H1 (cell line): ENCODE data around the gene CASTOR1. TPM values are rescaled to one million over a fixed set of nuclear protein-coding genes. Genes with fewer than 3 reads are reported as not detected.

Experiments
- CTCF ChIA-PET: fragments of 300-600 bp; sonication (Branson Sonifier 250); formaldehyde crosslinking; loops from one replicate; lab custom pipeline; 2021; ENCODE audit not compliant: partially characterized antibody; lab: Charles Lee
- POLR2A ChIA-PET: fragments of 300-600 bp; sonication (Branson Sonifier 250); formaldehyde crosslinking; loops from one replicate; lab custom pipeline; 2021; ENCODE audit warnings: inconsistent platforms; ENCODE audit not compliant: partially characterized antibody; lab: Charles Lee
- DNase-seq, 2 experiments: peaks; one replicate each; pipeline versions ENCODE4 v3.0.0 to v3.0.0-alpha.2; 2010 to 2022; ENCODE audit warnings: low spot score in 2 of 2, low read depth in 1 of 2, mixed read lengths in 1 of 2
- FAIRE-seq: peaks from 2 replicates; lab custom pipeline; 2011; peaks lifted over from hg19 to GRCh38; lab: Jason Lieb, UNC
- H2AFZ ChIP-seq: 2 replicates; pipeline ENCODE4 v1.8.1; 2012; ENCODE audit warnings: low read length, inconsistent platforms
- H2AK5ac ChIP-seq: 2 replicates; pipeline ENCODE4 v1.6.1; 2013; ENCODE audit warnings: low read depth, low read length
- H2BK120ac ChIP-seq: replicated peaks from 2 replicates; pipeline ENCODE3; 2013; ENCODE audit warnings: low read depth, low read length, inconsistent platforms
- H2BK12ac ChIP-seq: 2 replicates; pipeline ENCODE4 v1.6.1; 2013; ENCODE audit warnings: low read depth, low read length
- H2BK15ac ChIP-seq: 2 replicates; pipeline ENCODE4 v1.6.1; 2013; ENCODE audit warnings: low read length
- H2BK20ac ChIP-seq: 2 replicates; pipeline ENCODE4 v1.6.1; 2013; ENCODE audit warnings: low read length
- H2BK5ac ChIP-seq: 2 replicates; pipeline ENCODE4 v1.6.1; 2013; ENCODE audit warnings: low read depth, low read length
- H3K14ac ChIP-seq: 2 replicates; pipeline ENCODE4 v1.6.1; 2013; ENCODE audit warnings: inconsistent platforms; ENCODE audit not compliant: insufficient read length
- H3K18ac ChIP-seq: 2 replicates; pipeline ENCODE4 v1.6.1; 2013; ENCODE audit warnings: low read length; ENCODE audit errors: extremely low read depth
- H3K23ac ChIP-seq: 2 replicates; pipeline ENCODE4 v1.6.1; 2013; ENCODE audit warnings: inconsistent platforms; ENCODE audit not compliant: insufficient read length
- H3K23me2 ChIP-seq: 2 replicates; pipeline ENCODE4 v1.6.1; 2013; ENCODE audit warnings: low read depth, low read length
- H3K27ac ChIP-seq: 2 replicates; pipeline ENCODE4 v1.6.1; 2011; ENCODE audit warnings: low read depth, low read length, inconsistent platforms
- H3K27me3 ChIP-seq, 4 experiments: replicated peaks in 1 of 4; 1 replicate in 1 of 4; 2 replicates in 3 of 4; pipeline versions ENCODE4 v1.6.1 to v1.8.1; 2011 to 2013; ENCODE audit warnings: low read length in 3 of 4, mild to moderate bottlenecking in 3 of 4, inconsistent platforms in 2 of 4, mixed read lengths in 2 of 4, moderate library complexity in 1 of 4; ENCODE audit not compliant: control insufficient read depth in 3 of 4, insufficient read depth in 3 of 4; ENCODE audit errors: extremely low read depth in 1 of 4
- H3K36me3 ChIP-seq, 4 experiments: 2 replicates each; pipeline versions ENCODE4 v1.6.1 to v1.8.1; 2011 to 2013; ENCODE audit warnings: mild to moderate bottlenecking in 4 of 4, low read length in 3 of 4, moderate library complexity in 2 of 4, control low read depth in 1 of 4, inconsistent platforms in 1 of 4; ENCODE audit not compliant: insufficient read depth in 4 of 4, control insufficient read depth in 2 of 4
- H3K4ac ChIP-seq: replicated peaks from 2 replicates; pipeline ENCODE3; 2013; ENCODE audit warnings: low read length, low read depth, mixed read lengths, inconsistent platforms; ENCODE audit not compliant: insufficient read length
- H3K4me1 ChIP-seq, 4 experiments: replicated peaks in 1 of 4; 1 replicate in 1 of 4; 2 replicates in 3 of 4; pipeline versions ENCODE4 v1.6.1 to v1.8.1; 2011 to 2013; ENCODE audit warnings: low read length in 3 of 4, inconsistent platforms in 2 of 4, mixed read lengths in 1 of 4; ENCODE audit not compliant: insufficient read depth in 4 of 4, control insufficient read depth in 3 of 4
- H3K4me2 ChIP-seq, 2 experiments: 2 replicates each; pipeline versions ENCODE4 v1.6.1 to v1.8.1; 2011 to 2013; ENCODE audit warnings: low read depth in 2 of 2, low read length in 2 of 2, control low read depth in 1 of 2, inconsistent platforms in 1 of 2, mild to moderate bottlenecking in 1 of 2; ENCODE audit not compliant: insufficient read depth in 1 of 2
- H3K4me3 ChIP-seq, 4 experiments: fragments of 200-600, 300-600 bp in 1 of 4; sonication (generic), shearing (Covaris generic), sonication (Bioruptor Twin) in 1 of 4; 2 replicates each; pipeline versions ENCODE4 v1.5.1 to v1.8.1; 2011 to 2016; ENCODE audit warnings: low read length in 4 of 4, low read depth in 3 of 4, control low read depth in 2 of 4, inconsistent platforms in 2 of 4, mild to moderate bottlenecking in 2 of 4, mixed read lengths in 1 of 4, moderate library complexity in 1 of 4; ENCODE audit not compliant: insufficient read depth in 2 of 4; ENCODE audit errors: extremely low read depth in 1 of 4
- H3K56ac ChIP-seq: replicated peaks from 2 replicates; pipeline ENCODE3; 2013; ENCODE audit warnings: low read depth, mild to moderate bottlenecking, mixed read lengths, low read length, inconsistent platforms; ENCODE audit not compliant: insufficient read length
- H3K79me1 ChIP-seq: 2 replicates; pipeline ENCODE4 v1.6.1; 2013; ENCODE audit warnings: low read depth, low read length, control low read depth
- H3K79me2 ChIP-seq, 2 experiments: 2 replicates each; pipeline versions ENCODE4 v1.6.1 to v1.8.1; 2012 to 2013; ENCODE audit warnings: low read length in 2 of 2, mild to moderate bottlenecking in 2 of 2, inconsistent platforms in 1 of 2; ENCODE audit not compliant: insufficient read depth in 2 of 2, control insufficient read depth in 1 of 2
- H3K9ac ChIP-seq, 4 experiments: replicated peaks in 1 of 4; 1 replicate in 1 of 4; 2 replicates in 3 of 4; pipeline versions ENCODE4 v1.6.1 to v1.8.1; 2011 to 2013; ENCODE audit warnings: low read depth in 3 of 4, low read length in 3 of 4, control low read depth in 2 of 4, mild to moderate bottlenecking in 2 of 4, moderate library complexity in 2 of 4, inconsistent platforms in 1 of 4; ENCODE audit errors: extremely low read depth in 1 of 4
- H3K9me3 ChIP-seq, 2 experiments: 2 replicates each; pipeline versions ENCODE4 v1.6.1 to v1.8.1; 2012 to 2013; ENCODE audit warnings: mild to moderate bottlenecking in 2 of 2, moderate library complexity in 2 of 2, control low read depth in 1 of 2, inconsistent platforms in 1 of 2, low read depth in 1 of 2, low read length in 1 of 2, mixed read lengths in 1 of 2; ENCODE audit not compliant: insufficient read depth in 2 of 2
- H4K20me1 ChIP-seq, 2 experiments: replicated peaks in 1 of 2; 2 replicates each; pipeline versions ENCODE3 to v1.8.1; 2011 to 2013; ENCODE audit warnings: inconsistent platforms in 2 of 2, low read length in 2 of 2, mild to moderate bottlenecking in 1 of 2; ENCODE audit not compliant: insufficient read depth in 2 of 2, control insufficient read depth in 1 of 2
- H4K5ac ChIP-seq: 2 replicates; pipeline ENCODE4 v1.6.1; 2013; ENCODE audit warnings: low read length, low read depth, mixed read lengths, inconsistent platforms; ENCODE audit not compliant: insufficient read length
- H4K8ac ChIP-seq: 2 replicates; pipeline ENCODE4 v1.8.0; 2013; ENCODE audit warnings: mild to moderate bottlenecking, moderate library complexity, low read length, inconsistent platforms; ENCODE audit not compliant: insufficient read depth; ENCODE audit errors: extremely low read depth
- H4K91ac ChIP-seq: replicated peaks from 2 replicates; pipeline ENCODE3; 2013; ENCODE audit warnings: low read length, mixed read lengths, inconsistent platforms; ENCODE audit not compliant: insufficient read length
- BCL11A ChIP-seq, 2 experiments: IDR thresholded peaks; one replicate each; pipeline ENCODE4 v1.6.1; 2011; ENCODE audit warnings: low read depth in 2 of 2, low read length in 2 of 2, mild to moderate bottlenecking in 2 of 2
- BRCA1 ChIP-seq: IDR thresholded peaks from 2 replicates; pipeline ENCODE4 v1.6.1; 2012; ENCODE audit warnings: low read depth, low read length, improper control_type of control experiment
- CBX5 ChIP-seq: fragments of 300-800, 300-1000 bp; sonication (generic); IDR thresholded peaks from 2 replicates; pipeline ENCODE4 v1.7.1; 2016; ENCODE audit warnings: antibody characterized with exemption, low read length, low read depth
- CBX8 ChIP-seq: fragments of 300-800, 300-1000 bp; sonication (generic); IDR thresholded peaks from 2 replicates; pipeline ENCODE4 v1.7.1; 2016; ENCODE audit warnings: low read depth, low read length, borderline replicate concordance
- CEBPB ChIP-seq: IDR thresholded peaks from 2 replicates; pipeline ENCODE4 v1.6.1; 2012; ENCODE audit warnings: low read depth, low read length
- GABPA ChIP-seq: IDR thresholded peaks from 2 replicates; pipeline ENCODE4 v1.6.1; 2011; ENCODE audit warnings: mild to moderate bottlenecking, low read length, moderate library complexity, borderline replicate concordance; ENCODE audit not compliant: insufficient read depth
- PHF8 ChIP-seq: fragments of 200-600 bp; sonication (generic); conservative IDR thresholded peaks from 2 replicates; pipeline ENCODE4 v1.7.1; 2012; ENCODE audit warnings: low read depth, mild to moderate bottlenecking, inconsistent platforms, low read length, moderate library complexity
- RBBP5 ChIP-seq: IDR thresholded peaks from 2 replicates; pipeline ENCODE4 v1.7.1; 2012; ENCODE audit warnings: low read depth, mild to moderate bottlenecking, inconsistent platforms, low read length, moderate library complexity, borderline replicate concordance
- RNF2 ChIP-seq: fragments of 200-900, 300-1000 bp; sonication (generic); IDR thresholded peaks from 2 replicates; pipeline ENCODE4 v1.7.1; 2016; ENCODE audit warnings: borderline replicate concordance, low read depth, mild to moderate bottlenecking, antibody characterized with exemption, low read length; ENCODE audit not compliant: poor library complexity, severe bottlenecking; ENCODE audit errors: missing control alignments
- SIRT6 ChIP-seq: IDR thresholded peaks from one replicate; pipeline ENCODE4 v1.7.1; 2012; ENCODE audit warnings: low read length, inconsistent platforms
- SP4 ChIP-seq: IDR thresholded peaks from 2 replicates; pipeline ENCODE4 v1.6.1; 2012; ENCODE audit warnings: low read length, inconsistent platforms
- WGBS, 2 experiments: shearing (Covaris generic) in 1 of 2; methylation state at CpG; one replicate each; pipeline versions ENCODE4 v1.1.6 to v1.1.7; 2013 to 2015; ENCODE audit warnings: low lambda C conversion rate in 2 of 2, mixed read lengths in 2 of 2, inconsistent platforms in 1 of 2, low coverage in 1 of 2, missing lambda C conversion rate in 1 of 2; ENCODE audit not compliant: insufficient replicate concordance in 2 of 2, insufficient coverage in 1 of 2, insufficient read length in 1 of 2; ENCODE audit errors: extremely low coverage in 1 of 2, missing lambda C conversion rate in 1 of 2; 5-methylcytosine and 5-hydroxymethylcytosine counted together
- polyA plus RNA-seq, 7 experiments: library from polyadenylated mRNA; depleted of rRNA in 3 of 7; stranded (reverse) in 5 of 7; unstranded in 2 of 7; fragments of >200 nt in 5 of 7; fragments of 200-250 nt in 2 of 7; gene quantifications; 1 replicate in 5 of 7; 2 replicates in 1 of 7; 4 replicates in 1 of 7; pipeline versions ENCODE4 v1.2.1 to v1.2.3, GENCODE V29; 2011 to 2013; ENCODE audit warnings: missing spikeins in 2 of 7, mixed read lengths in 2 of 7
- total RNA-seq: library from RNA; stranded (reverse); fragmentation: NEBNext Ultra II Directional; extraction: Animal tissue kit (Norgen Biotek cat#: 25700); gene quantifications from 2 replicates; pipeline ENCODE4 v1.2.1, GENCODE V29; 2021

Gene CASTOR1
- total and polyA plus RNA-seq, 2 of the 8 experiments (the other 6 are each of a cell fraction or from before 2014, with no cell fraction given): 10.3 to 36.0 TPM

DNA sequence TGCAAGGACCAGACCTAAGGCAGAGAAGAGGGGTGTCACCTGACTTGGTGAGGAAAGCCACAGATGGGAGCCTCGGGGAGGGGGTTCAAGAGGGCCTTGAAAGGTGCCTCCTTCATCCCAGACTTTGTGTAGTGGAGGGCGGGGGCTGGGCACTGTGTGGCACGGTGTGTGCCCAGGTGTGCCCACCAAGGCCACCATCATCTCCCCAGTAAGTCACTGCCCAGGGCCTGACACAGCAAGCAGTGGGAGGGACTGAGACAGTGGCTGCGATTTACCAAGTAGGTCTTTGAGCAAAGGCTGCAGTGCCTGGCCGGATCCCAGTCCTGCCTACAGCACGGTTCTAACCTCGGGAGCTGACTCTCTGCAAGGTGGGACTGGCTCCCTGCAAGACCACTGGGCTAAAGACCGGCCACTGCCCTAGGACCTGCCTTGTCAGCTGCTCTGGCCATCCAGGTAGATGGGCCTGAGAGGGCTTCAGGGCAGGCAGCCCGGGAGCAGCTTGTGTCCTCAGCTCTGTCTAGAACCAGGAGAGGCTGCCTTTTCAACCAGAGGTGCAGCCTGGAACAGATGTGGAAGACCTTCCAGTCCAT lies 24.1 kb downstream of the CASTOR1 start:
- H3K9ac ChIP-seq: no peak overlapping the region
- peak overlapping the region; percentile 38; the same call in 1 of the 2 replicates for H4K8ac ChIP-seq
- CTCF ChIA-PET: interaction anchor here (0.6 to 2.4 kb wide), 5 partner anchors 11 to 887 kb away, joined by 3 to 14 read pairs (median 3); no protein-coding TSS in a partner anchor
- peaks cover 0 to 2% (median under 1%) of the 10 kb centered on the region in 4 experiments; a peak in 2 of 7 replicates for H3K4me1 ChIP-seq
- FAIRE-seq (no peak), DNase-seq (no peak)
- no peaks in the 10 kb centered on the region; a peak in 2 of 7 replicates for H3K27me3 ChIP-seq
- no peaks in the 10 kb centered on the region for H3K9me3 ChIP-seq
- POLR2A ChIA-PET: interaction anchor here (1.0 to 1.2 kb wide), 2 partner anchors 23 to 107 kb away, joined by 3 read pairs; no protein-coding TSS in a partner anchor
- no peak overlapping the region for H3K27ac ChIP-seq
- H3K4ac ChIP-seq: no peak overlapping the region
- WGBS, 2 experiments: 94% methylated on average over 9 of the region's 9 CpGs; no CpG with 5 or more reads in 1 of the 2 experiments
- peak overlapping the region; percentile 88; the same call in 1 of the 2 replicates for H2BK15ac ChIP-seq
- H3K14ac ChIP-seq: no peak overlapping the region
- no peaks in the 10 kb centered on the region for H3K23me2 ChIP-seq
- no peak overlapping the region; the same call in 1 of the 2 replicates for H2AK5ac ChIP-seq
- H3K79me1 ChIP-seq: no peaks in the 10 kb centered on the region
- H4K5ac ChIP-seq: no peak overlapping the region
- no peak overlapping the region for H3K56ac ChIP-seq
- no peak overlapping the region for H2BK12ac ChIP-seq
- H2BK120ac ChIP-seq: no peak overlapping the region
- H3K36me3 ChIP-seq: no peaks in the 10 kb centered on the region
- H3K4me3 ChIP-seq: no peak overlapping the region
- H3K79me2 ChIP-seq: no peaks in the 10 kb centered on the region
- H2AFZ ChIP-seq: no peak overlapping the region
- H4K91ac ChIP-seq: no peak overlapping the region
- H2BK5ac ChIP-seq: no peak overlapping the region
- H3K4me2 ChIP-seq: no peak overlapping the region
- peak overlapping the region; percentile 43; the same call in 1 of the 2 replicates for H2BK20ac ChIP-seq
- no peak overlapping the region for H3K18ac ChIP-seq
- H3K23ac ChIP-seq: no peak overlapping the region
- H4K20me1 ChIP-seq: no peaks in the 10 kb centered on the region
- no peak for TF ChIP-seq SP4
- no peak for TF ChIP-seq BRCA1
- no peak for TF ChIP-seq RBBP5
- no peak for TF ChIP-seq CBX8
- TF ChIP-seq SIRT6: no peak
- no peak for TF ChIP-seq GABPA
- no peak for TF ChIP-seq CEBPB
- no peak for TF ChIP-seq CBX5
- no peak for TF ChIP-seq BCL11A (IDR thresholded peaks at IDR 0.05; ENCODE audit: low read depth in 2 of 2, low read length in 2 of 2)
- no peak for TF ChIP-seq RNF2
- no peak for TF ChIP-seq PHF8
